GM10248 (cell line): ENCODE data around the gene SGCD.

Experiments used
- CTCF ChIA-PET: fragments of 300-600 bp; sonication (Branson Sonifier 250); formaldehyde crosslinking; extraction: SDS; loops from one replicate; lab custom pipeline; 2021; ENCODE audit warnings: antibody characterized with exemption; lab: Yijun Ruan, JAX
- POLR2A ChIA-PET: fragments of 350-650 bp; sonication (Branson Sonifier 250); formaldehyde crosslinking; extraction: SDS; loops from one replicate; lab custom pipeline; 2020; ENCODE audit warnings: antibody characterized with exemption; lab: Yijun Ruan, JAX
- DNase-seq: peaks from one replicate; pipeline ENCODE4 v3.0.0; 2012; ENCODE audit errors: extremely low spot score
- CTCF ChIP-seq: IDR thresholded peaks from 2 replicates; pipeline ENCODE4 v1.5.1; 2012; ENCODE audit warnings: mild to moderate bottlenecking, low read depth; ENCODE audit errors: extremely low read depth, missing control alignments, control extremely low read depth

The SGCD gene

GRCh38 chr5:156670615-156671014 is 343.7 kb downstream of the SGCD start:
- DNase-seq = no peak
- ChIA-PET CTCF (interaction anchor here (2.0 kb wide), 1 partner anchor 16 kb away, joined by 4 read pairs; no protein-coding TSS in a partner anchor), POLR2A (no interaction called here)
- TF ChIP-seq CTCF = no peak

- TF ChIP-seq CTCF = no peak
- ChIA-PET CTCF (no interaction called here), POLR2A (no interaction called here)
- DNase-seq = no peak
Measured at GRCh38 chr5:156675395-156675794, 348.4 kb downstream of the SGCD start.

GRCh38 chr5:156677963-156678362 is 351.0 kb downstream of the SGCD start:
- DNase-seq = no peak
- no peak for TF ChIP-seq CTCF
- POLR2A ChIA-PET = no interaction called here
- CTCF ChIA-PET = no interaction called here

GRCh38 chr5:156678484-156678883 is 351.5 kb downstream of the SGCD start:
- CTCF ChIA-PET = no interaction called here
- POLR2A ChIA-PET = no interaction called here
- DNase-seq = no peak
- no peak for TF ChIP-seq CTCF

- TF ChIP-seq CTCF = no peak
- ChIA-PET POLR2A (no interaction called here), CTCF (no interaction called here)
- no peak for DNase-seq
Measured at GRCh38 chr5:156680831-156681230, 353.9 kb downstream of the SGCD start.

GRCh38 chr5:156681265-156681664 is 354.3 kb downstream of the SGCD start:
- POLR2A ChIA-PET = no interaction called here
- no peak for DNase-seq
- no peak for TF ChIP-seq CTCF
- CTCF ChIA-PET = no interaction called here

- POLR2A ChIA-PET = no interaction called here
- CTCF ChIA-PET = interaction anchor here (0.7 kb wide), 1 partner anchor 10 kb away, joined by 3 read pairs; no protein-coding TSS in a partner anchor
- no peak for DNase-seq
- no peak for TF ChIP-seq CTCF
Measured at GRCh38 chr5:156682971-156683370, 356.0 kb downstream of the SGCD start.
